Fibroblast of the conjunctiva (primary cell): ENCODE measurements around the gene ENTPD8.
"Not testable (repeated sequence)": the region's sequence is repeated elsewhere in the genome, so short reads cannot be mapped to it uniquely, and the experiment has no call there.

Experiments used
- DNase-seq: peaks from one replicate; pipeline ENCODE4 v3.0.0-alpha.2; 2010; ENCODE audit warnings: low read depth

The ENTPD8 gene

GRCh38 chr9:137394866-137395665 lies 46.1 kb downstream of the ENTPD8 start:
- no peak for DNase-seq

GRCh38 chr9:137393176-137394150 lies 47.7 kb downstream of the ENTPD8 start:
- DNase-seq: no peak

DNA sequence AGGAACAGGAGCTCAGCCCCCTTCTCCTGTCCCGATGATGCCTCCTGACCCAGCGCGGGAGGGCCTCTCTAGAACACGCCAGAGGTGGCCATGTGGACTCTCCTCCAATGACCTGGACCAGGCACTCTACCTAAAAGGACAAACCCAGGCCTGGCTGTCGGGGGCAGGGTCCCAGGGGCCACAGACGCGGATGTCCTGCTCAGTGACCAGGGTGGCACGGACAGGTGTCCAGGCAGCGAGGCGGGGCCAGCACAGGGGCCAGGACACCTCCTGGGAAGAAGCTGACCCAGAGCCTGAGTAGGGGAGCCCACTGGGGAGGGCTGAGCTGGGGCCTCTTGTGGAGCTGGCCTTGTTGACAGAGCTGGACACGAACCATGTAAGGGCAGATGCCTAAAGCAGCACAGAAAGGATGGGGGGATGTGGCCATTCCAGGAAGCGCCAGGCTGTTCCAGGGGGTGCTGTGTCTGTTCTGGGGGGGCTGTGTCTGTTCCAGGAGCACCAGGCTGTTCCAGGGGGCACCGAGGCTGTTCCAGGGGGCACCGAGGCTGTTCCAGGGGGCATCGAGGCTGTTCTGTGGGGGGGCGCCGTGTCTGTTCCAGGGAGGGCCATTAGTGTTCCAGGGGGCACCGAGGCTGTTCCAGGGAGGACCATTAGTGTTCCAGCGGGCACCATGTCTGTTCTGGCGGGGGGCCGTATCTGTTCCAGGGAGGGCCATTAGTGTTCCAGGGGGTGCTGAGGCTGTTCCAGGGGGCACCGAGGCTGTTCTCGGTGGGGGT lies 48.7 kb downstream of the ENTPD8 start:
- DNase-seq: no peak

GRCh38 chr9:137391411-137391754 lies 49.8 kb downstream of the ENTPD8 start:
- DNase-seq: no peak

DNA sequence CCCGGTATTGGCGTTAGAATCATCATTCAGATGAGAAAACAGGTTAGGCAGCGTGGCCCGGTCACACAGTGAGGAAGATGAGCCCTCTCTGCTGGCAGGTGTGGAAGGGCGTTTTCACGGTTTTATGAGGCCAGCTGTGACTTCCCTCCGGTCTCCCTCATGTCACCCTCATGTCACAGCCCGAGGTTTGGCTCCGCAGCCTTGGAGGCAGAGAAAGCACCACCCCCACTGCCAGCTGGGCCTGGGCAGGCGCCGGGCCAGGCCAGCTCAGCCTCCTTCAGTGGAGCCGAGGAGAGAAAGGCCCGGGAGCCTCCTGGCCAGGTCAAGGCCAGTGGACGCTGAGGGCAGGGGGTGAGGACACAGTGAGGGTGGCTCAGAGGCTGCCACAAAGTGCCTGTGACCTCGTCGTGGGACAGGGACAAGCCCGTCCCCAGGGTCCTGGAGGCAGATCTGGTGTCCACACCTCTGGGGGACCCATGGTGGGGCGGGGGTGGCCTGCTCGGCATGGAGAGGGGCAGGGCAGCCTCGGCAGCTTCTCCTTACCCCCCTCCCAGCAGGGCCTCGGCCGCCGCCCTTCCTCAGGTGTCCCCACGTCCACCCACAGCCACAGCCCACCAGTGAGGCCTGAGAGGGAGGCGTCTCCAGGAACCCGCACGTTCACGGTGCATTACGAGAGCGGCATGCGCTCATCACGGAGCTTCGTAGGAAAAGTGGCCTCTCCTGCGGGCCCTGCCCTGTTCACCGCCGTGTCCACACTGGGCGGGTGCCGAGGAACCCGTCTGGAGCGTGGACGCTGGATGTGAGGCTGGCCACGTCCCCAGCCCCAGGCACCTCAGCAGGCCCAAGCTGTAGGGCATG lies 50.4 kb downstream of the ENTPD8 start:
- no peak for DNase-seq

DNA sequence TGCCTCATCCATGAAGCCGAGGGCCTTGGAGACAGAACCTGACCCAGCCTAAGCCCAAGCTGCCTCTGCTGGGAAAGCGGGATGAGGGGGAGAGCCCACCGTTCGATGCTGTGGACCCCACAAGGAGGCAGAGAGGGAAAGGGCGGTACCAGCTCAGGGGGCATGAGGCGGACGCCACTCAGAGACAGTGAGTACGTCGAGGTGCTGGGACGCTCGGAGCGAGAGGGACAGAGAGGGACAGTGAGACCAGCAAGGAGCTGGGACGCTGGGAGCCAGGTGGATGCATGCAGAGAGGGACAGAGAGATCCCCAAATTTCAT lies 51.8 kb downstream of the ENTPD8 start:
- DNase-seq: no peak

- DNase-seq: no peak
Observed at GRCh38 chr9:137388589-137389427, 52.3 kb downstream of the ENTPD8 start.

DNA sequence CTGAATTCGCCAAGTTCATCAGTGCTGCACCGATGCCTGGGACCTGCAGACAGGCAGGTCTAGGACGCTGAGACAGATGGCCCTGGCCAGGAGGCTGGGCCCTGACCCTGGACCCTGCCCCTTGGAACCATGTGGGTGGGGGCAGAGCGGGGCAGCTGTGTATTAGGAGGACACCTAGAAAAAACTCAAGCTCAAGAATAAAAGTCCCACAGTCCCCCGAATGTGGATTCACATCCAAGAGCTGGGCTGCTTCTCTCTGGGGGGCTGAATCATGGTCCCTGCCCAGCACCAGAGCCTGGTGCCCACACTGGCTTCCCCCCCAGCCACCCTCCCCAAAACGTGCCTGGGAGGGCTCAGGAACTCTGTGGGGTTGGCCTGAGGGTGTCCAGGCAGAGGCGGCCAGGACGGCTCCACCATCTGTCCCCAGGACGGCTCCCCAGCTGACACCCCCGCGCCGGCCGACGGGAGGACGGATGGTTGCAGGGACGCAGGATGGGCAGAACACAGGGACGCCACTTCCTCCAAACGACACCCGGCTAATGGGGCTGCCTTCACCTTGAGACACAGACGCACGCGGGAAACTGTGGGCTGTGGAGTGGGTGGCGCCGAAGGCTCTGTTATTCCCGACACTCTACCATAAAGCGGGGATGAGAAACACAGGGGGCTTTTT lies 53.1 kb downstream of the ENTPD8 start:
- no peak for DNase-seq

DNA sequence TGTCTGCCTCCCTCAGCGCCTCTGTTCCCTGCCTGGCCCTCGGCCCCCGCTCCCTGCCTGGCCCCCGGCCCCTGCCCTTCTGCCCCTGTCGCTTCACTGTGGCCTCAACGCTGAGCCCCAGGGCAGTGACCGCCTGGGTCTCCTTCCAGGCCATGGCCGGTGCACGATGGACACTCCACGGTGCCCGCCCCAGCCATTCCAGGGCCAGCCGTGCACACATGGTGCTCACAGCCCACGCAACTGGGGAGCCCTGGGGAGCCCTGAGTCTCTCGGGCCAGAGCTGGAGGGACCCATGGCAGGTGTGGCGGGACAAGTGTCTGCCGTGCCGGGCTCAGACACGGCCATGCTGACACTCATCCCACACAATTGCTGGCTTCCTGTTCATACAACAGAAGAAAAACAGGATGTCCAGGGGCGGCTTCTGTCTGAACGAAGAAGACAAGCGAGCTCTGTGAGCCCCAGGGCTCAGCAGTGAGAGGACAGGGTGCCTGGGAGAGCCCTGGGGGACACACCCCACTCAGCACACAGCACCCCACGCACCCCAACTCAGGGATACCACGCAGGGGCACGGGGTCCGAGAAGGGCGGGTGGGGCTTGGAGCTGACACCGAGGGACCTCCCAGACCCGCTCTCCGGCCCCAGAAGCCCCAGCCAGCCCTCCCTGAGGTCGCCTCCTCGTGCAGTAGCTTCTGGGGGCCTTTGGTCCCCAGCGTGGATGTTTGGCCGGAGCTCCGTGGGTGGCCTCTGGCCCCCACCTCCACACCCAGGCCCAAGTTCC lies 53.9 kb downstream of the ENTPD8 start:
- DNase-seq: no peak

- DNase-seq: not testable (repeated sequence)
Observed at GRCh38 chr9:137386507-137387113, 54.5 kb downstream of the ENTPD8 start.

- DNase-seq: no peak
Observed at GRCh38 chr9:137385061-137385655, 56.0 kb downstream of the ENTPD8 start.
